ENCODE data around the gene CRMP1. TPM values are rescaled to one million over a fixed set of nuclear protein-coding genes. Genes with fewer than 3 reads are reported as not detected.

CRMP1 gene
- total and polyA plus RNA-seq, 2 of the 8 experiments (the other 6 are each of a cell fraction or from before 2014, with no cell fraction given): 120 to 131 TPM

GRCh38 chr4:5916229-5916628, 23.3 kb upstream of the CRMP1 start:
- no peak overlapping the region for H2BK15ac ChIP-seq (ENCODE audit: low read length)
- no peak overlapping the region for H2AFZ ChIP-seq (ENCODE audit: low read length)
- H3K4ac ChIP-seq (replicated peaks; ENCODE audit: insufficient read length, low read depth, low read length): no peak overlapping the region
- H2BK120ac ChIP-seq (replicated peaks; ENCODE audit: low read depth, low read length): no peak overlapping the region
- H2BK5ac ChIP-seq (ENCODE audit: low read depth, low read length): no peak overlapping the region
- no peak overlapping the region for H3K56ac ChIP-seq (replicated peaks; ENCODE audit: insufficient read length, low read depth, low read length)
- H3K4me1 ChIP-seq (replicated peaks in 1 of 4; ENCODE audit: control insufficient read depth in 3 of 4, insufficient read depth in 4 of 4, low read length in 3 of 4): peaks cover 3 to 15% (median 8%) of the 10 kb centered on the region in 4 experiments; a peak in 6 of 7 replicates
- no peak overlapping the region for H3K14ac ChIP-seq (ENCODE audit: insufficient read length)
- H3K79me1 ChIP-seq (ENCODE audit: low read depth, low read length): no peaks in the 10 kb centered on the region
- no peak overlapping the region for H3K4me2 ChIP-seq (ENCODE audit: insufficient read depth in 1 of 2, low read depth in 2 of 2, low read length in 2 of 2)
- ChIA-PET POLR2A (ENCODE audit: partially characterized antibody) (no interaction called here), CTCF (ENCODE audit: partially characterized antibody) (interaction anchor here (1.0 to 2.2 kb wide), 5 partner anchors 10 to 57 kb away, joined by 3 to 6 read pairs (median 4); no protein-coding TSS in a partner anchor)
- peaks cover 0 to 3% of the 10 kb centered on the region in 2 experiments; a peak in 1 of 4 replicates for H3K9me3 ChIP-seq (ENCODE audit: insufficient read depth in 2 of 2, low read depth in 1 of 2, low read length in 1 of 2)
- no peak overlapping the region for H4K5ac ChIP-seq (ENCODE audit: insufficient read length, low read depth, low read length)
- no peak overlapping the region for H2AK5ac ChIP-seq (ENCODE audit: low read depth, low read length)
- no peak overlapping the region for H3K23ac ChIP-seq (ENCODE audit: insufficient read length)
- H3K36me3 ChIP-seq (ENCODE audit: control insufficient read depth in 2 of 4, insufficient read depth in 4 of 4, low read length in 3 of 4): no peaks in the 10 kb centered on the region
- 71% methylated on average over 2 of the region's 3 CpGs; no CpG with 5 or more reads in 1 of the 2 experiments for WGBS, 2 experiments (ENCODE audit: extremely low coverage in 1 of 2, insufficient coverage in 1 of 2, insufficient read length in 1 of 2, insufficient replicate concordance in 2 of 2, low coverage in 1 of 2, low lambda C conversion rate in 2 of 2, missing lambda C conversion rate in 1 of 2)
- H2BK20ac ChIP-seq (ENCODE audit: low read length): no peak overlapping the region; the same call in 1 of the 2 replicates
- peaks cover 0 to 2% (median 0%) of the 10 kb centered on the region in 4 experiments; a peak in 1 of 7 replicates for H3K27me3 ChIP-seq (replicated peaks in 1 of 4; ENCODE audit: control insufficient read depth in 3 of 4, extremely low read depth in 1 of 4, insufficient read depth in 3 of 4, low read length in 3 of 4)
- DNase-seq (ENCODE audit: low read depth in 1 of 2, low spot score in 2 of 2) (no peak), FAIRE-seq (no peak)
- peak overlapping the region; percentile 43; the same call in 1 of the 2 replicates for H3K18ac ChIP-seq (ENCODE audit: extremely low read depth, low read length)
- H3K79me2 ChIP-seq (ENCODE audit: control insufficient read depth in 1 of 2, insufficient read depth in 2 of 2, low read length in 2 of 2): no peaks in the 10 kb centered on the region
- H3K4me3 ChIP-seq (ENCODE audit: extremely low read depth in 1 of 4, insufficient read depth in 2 of 4, low read depth in 3 of 4, low read length in 4 of 4): no peak overlapping the region
- no peak overlapping the region for H3K27ac ChIP-seq (ENCODE audit: low read depth, low read length)
- H4K8ac ChIP-seq (ENCODE audit: extremely low read depth, insufficient read depth, low read length): no peak overlapping the region; the same call in 1 of the 2 replicates
- no peak overlapping the region for H4K91ac ChIP-seq (replicated peaks; ENCODE audit: insufficient read length, low read length)
- no peaks in the 10 kb centered on the region for H3K23me2 ChIP-seq (ENCODE audit: low read depth, low read length)
- H2BK12ac ChIP-seq (ENCODE audit: low read depth, low read length): peak overlapping the region; percentile 75; the same call in 1 of the 2 replicates
- no peak overlapping the region for H3K9ac ChIP-seq (replicated peaks in 1 of 4; ENCODE audit: extremely low read depth in 1 of 4, low read depth in 3 of 4, low read length in 3 of 4)
- no peaks in the 10 kb centered on the region for H4K20me1 ChIP-seq (replicated peaks in 1 of 2; ENCODE audit: control insufficient read depth in 1 of 2, insufficient read depth in 2 of 2, low read length in 2 of 2)
- TF ChIP-seq EP300 (IDR thresholded peaks at IDR 0.05; ENCODE audit: borderline replicate concordance in 1 of 2, low read depth in 2 of 2, low read length in 2 of 2) (no peak), JUN (IDR thresholded peaks at IDR 0.05; ENCODE audit: low read depth, low read length) (no peak), SP4 (IDR thresholded peaks at IDR 0.05; ENCODE audit: low read length) (no peak), TAF1 (IDR thresholded peaks at IDR 0.05; ENCODE audit: low read depth, low read length) (no peak), SIRT6 (IDR thresholded peaks at IDR 0.05; ENCODE audit: low read length) (no peak), HDAC2 (IDR thresholded peaks at IDR 0.05; ENCODE audit: borderline replicate concordance in 1 of 2, low read depth in 2 of 2, low read length in 2 of 2) (no peak), SRF (IDR thresholded peaks at IDR 0.05; ENCODE audit: low read depth, low read length) (no peak), GABPA (IDR thresholded peaks at IDR 0.05; ENCODE audit: borderline replicate concordance, insufficient read depth, low read length) (no peak), FOSL1 (IDR thresholded peaks at IDR 0.05; ENCODE audit: insufficient read depth, low read depth, low read length) (no peak), TCF12 (IDR thresholded peaks at IDR 0.05; ENCODE audit: low read depth, low read length) (no peak), SAP30 (IDR thresholded peaks at IDR 0.05; ENCODE audit: insufficient read depth, insufficient replicate concordance, low read length) (no peak), POU5F1 (IDR thresholded peaks at IDR 0.05; ENCODE audit: low read depth, low read length) (no peak)
- TF ChIP-seq, protein P1, sequence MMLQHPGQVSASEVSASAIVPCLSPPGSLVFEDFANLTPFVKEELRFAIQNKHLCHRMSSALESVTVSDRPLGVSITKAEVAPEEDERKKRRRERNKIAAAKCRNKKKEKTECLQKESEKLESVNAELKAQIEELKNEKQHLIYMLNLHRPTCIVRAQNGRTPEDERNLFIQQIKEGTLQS (IDR thresholded peaks at IDR 0.05; ENCODE audit: insufficient read depth, low read depth, low read length): no peak

Data from H1 (cell line).